Thoracic aorta (tissue), 2 donors: ENCODE measurements around the gene ASCC2. TPM values are rescaled to one million over a fixed set of nuclear protein-coding genes. Genes with fewer than 3 reads are reported as not detected.
"Not testable (repeated sequence)": the region's sequence is repeated elsewhere in the genome, so short reads cannot be mapped to it uniquely, and the experiment has no call there.

Experiments
- ATAC-seq: fragments of 150-250 bp; one replicate; pipeline ENCODE4 v1.8.0; 2017; ENCODE audit warnings: low read depth; ENCODE audit not compliant: insufficient number of reproducible peaks, low FRiP score
- DNase-seq: peaks from one replicate; pipeline ENCODE4 v3.0.0-alpha.2; 2020; ENCODE audit warnings: low spot score
- H3K27ac ChIP-seq, 2 donors: fragments of 200-600 bp; sonication (generic); 1 replicate in 1 of 2; 2 replicates in 1 of 2; pipeline ENCODE4 v1.5.1; 2016; ENCODE audit warnings: mild to moderate bottlenecking in 2 of 2, moderate library complexity in 2 of 2
- H3K27me3 ChIP-seq: fragments of 200-600 bp; sonication (generic); replicated peaks from 2 replicates; pipeline ENCODE4 v1.6.0; 2016; ENCODE audit warnings: mild to moderate bottlenecking; ENCODE audit not compliant: insufficient read depth
- H3K36me3 ChIP-seq: fragments of 200-600 bp; sonication (generic); one replicate; pipeline ENCODE4 v1.5.1; 2016
- H3K4me1 ChIP-seq, 2 donors: fragments of 200-600 bp; sonication (generic); 1 replicate in 1 of 2; 2 replicates in 1 of 2; pipeline versions ENCODE4 v1.5.1 to v1.6.0; 2016; ENCODE audit warnings: low read depth in 2 of 2, mild to moderate bottlenecking in 1 of 2; ENCODE audit not compliant: control insufficient read depth in 1 of 2
- H3K4me3 ChIP-seq: fragments of 200-600 bp; sonication (generic); 2 replicates; pipeline ENCODE4 v1.5.1; 2016; ENCODE audit warnings: mild to moderate bottlenecking
- H3K9me3 ChIP-seq: fragments of 200-600 bp; sonication (generic); 2 replicates; pipeline ENCODE4 v1.5.1; 2016
- total RNA-seq, 2 donors: library from RNA; depleted of rRNA; stranded (reverse); fragments of >200 nt; gene quantifications; one replicate each; pipeline versions ENCODE4 v1.1.0 to v1.2.3, GENCODE V29; 2016
- TF ChIP-seq, protein P1 (sequence below): fragments of 200-600 bp; sonication (generic); IDR thresholded peaks from one replicate; pipeline ENCODE4 v1.5.1; 2019; ENCODE audit warnings: antibody characterized with exemption

The ASCC2 gene
- total RNA-seq, 2 donors from 2014 or later, result 31.0 to 41.8 TPM

DNA sequence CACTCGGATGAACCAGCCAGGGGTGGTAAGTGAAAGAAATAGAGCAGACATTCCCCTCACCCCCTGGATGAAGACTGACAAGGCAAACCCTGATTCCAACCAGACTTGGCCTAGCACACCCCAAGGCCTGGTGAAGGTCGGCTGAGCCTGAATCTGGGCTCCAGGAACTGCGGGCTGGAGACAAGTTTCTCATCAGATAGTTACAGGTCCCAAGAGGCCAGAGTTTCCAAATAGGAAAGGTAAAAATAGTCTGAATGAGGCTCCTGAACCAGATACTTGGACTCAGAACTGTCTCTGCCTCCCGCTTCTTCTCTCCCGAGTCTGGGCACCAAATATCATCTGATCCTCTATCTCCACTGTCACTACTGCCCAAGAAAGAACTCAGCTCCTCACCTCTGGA lies 79.1 kb downstream of the ASCC2 start:
- H3K4me3 ChIP-seq, result no peak overlapping the region
- ATAC-seq (no peak), DNase-seq (no peak)
- no peaks in the 10 kb centered on the region for H3K27me3 ChIP-seq
- no peaks in the 10 kb centered on the region for H3K9me3 ChIP-seq
- H3K27ac ChIP-seq, result no peak overlapping the region
- TF ChIP-seq, protein P1, sequence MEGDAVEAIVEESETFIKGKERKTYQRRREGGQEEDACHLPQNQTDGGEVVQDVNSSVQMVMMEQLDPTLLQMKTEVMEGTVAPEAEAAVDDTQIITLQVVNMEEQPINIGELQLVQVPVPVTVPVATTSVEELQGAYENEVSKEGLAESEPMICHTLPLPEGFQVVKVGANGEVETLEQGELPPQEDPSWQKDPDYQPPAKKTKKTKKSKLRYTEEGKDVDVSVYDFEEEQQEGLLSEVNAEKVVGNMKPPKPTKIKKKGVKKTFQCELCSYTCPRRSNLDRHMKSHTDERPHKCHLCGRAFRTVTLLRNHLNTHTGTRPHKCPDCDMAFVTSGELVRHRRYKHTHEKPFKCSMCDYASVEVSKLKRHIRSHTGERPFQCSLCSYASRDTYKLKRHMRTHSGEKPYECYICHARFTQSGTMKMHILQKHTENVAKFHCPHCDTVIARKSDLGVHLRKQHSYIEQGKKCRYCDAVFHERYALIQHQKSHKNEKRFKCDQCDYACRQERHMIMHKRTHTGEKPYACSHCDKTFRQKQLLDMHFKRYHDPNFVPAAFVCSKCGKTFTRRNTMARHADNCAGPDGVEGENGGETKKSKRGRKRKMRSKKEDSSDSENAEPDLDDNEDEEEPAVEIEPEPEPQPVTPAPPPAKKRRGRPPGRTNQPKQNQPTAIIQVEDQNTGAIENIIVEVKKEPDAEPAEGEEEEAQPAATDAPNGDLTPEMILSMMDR, result no peak
- peaks cover 3% of the 10 kb centered on the region for H3K36me3 ChIP-seq
- H3K4me1 ChIP-seq, result no peaks in the 10 kb centered on the region

DNA sequence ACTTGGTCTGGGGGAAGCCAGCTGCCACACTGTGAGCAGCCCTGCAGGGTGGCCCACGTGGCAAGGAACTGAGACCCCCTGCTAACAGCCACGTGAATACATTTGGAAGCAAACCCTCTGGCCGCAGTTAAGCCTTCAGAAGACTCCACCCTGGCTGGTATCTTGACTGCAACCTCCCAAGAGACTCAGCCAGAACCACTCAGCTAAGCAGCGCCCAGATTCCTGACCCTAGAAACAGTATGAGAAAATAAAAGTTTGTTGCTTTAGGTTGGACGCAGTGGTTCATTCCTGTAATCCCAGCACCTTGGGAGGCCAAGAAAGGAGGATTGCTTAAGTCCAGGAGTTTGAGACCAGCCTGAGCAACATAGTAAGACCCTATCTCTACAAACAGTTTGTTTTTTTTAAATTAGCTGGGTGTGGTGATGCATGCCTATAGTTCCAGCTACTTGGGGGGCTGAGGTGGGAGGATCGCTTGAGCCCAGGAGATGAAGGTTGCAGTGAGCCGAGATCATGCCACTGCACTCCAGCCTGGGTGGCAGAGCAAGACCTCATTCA lies 79.9 kb downstream of the ASCC2 start:
- Histone ChIP-seq H3K27me3 (no peaks in the 10 kb centered on the region), H3K9me3 (no peaks in the 10 kb centered on the region), H3K4me1 (no peaks in the 10 kb centered on the region), H3K27ac (no peak overlapping the region), H3K36me3 (peaks cover 3% of the 10 kb centered on the region), H3K4me3 (no peak overlapping the region)
- ATAC-seq, result no peak
- DNase-seq, result no peak
- TF ChIP-seq, protein P1, result no peak

DNA sequence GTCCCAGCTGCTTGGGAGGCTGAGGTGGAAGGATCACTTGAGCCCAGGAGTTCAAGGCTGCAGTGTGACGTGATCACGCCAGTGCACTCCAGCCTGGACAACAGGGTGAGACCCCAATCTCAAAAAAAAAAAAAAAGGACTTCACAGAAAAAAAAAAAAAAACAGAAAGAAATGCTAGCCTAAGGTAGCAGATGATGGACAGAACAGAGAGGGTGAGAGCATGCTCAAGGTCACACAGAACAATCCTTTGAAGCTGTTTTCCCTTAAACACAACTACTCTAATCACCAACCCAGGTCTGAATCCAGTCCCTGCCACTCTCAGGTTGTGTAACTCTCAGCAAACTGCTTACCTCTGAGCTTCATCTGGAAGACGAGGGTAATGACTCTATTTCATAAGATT lies 81.0 kb downstream of the ASCC2 start:
- Histone ChIP-seq H3K27ac (no peak overlapping the region), H3K27me3 (no peaks in the 10 kb centered on the region), H3K36me3 (peaks cover 3% of the 10 kb centered on the region), H3K9me3 (no peaks in the 10 kb centered on the region), H3K4me3 (no peak overlapping the region), H3K4me1 (no peaks in the 10 kb centered on the region)
- TF ChIP-seq, protein P1, result no peak
- DNase-seq, result no peak
- no peak for ATAC-seq

DNA sequence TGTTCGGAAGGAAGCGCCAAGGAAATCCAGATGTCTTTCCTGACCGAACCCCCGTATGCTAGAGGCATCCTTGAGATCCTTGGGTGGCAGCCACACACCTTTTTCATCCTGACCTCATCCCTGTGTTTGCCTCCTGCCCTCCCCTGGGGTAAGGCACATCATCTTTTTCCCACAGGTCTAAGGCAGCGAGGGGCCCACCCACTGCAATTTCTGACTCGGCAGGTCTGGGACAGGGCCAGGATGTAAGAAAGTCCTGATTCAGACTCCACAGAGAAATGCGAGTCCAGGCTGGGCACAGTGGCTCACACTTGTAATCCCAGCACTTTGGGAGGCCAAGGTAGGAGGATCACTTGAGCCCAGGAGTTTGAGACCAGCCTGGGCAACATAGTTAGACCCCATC lies 81.7 kb downstream of the ASCC2 start:
- TF ChIP-seq, protein P1, result no peak
- no peak overlapping the region for H3K4me3 ChIP-seq
- DNase-seq, result no peak
- no peaks in the 10 kb centered on the region for H3K27me3 ChIP-seq
- no peaks in the 10 kb centered on the region for H3K9me3 ChIP-seq
- no peaks in the 10 kb centered on the region for H3K4me1 ChIP-seq
- H3K36me3 ChIP-seq, result peaks cover 3% of the 10 kb centered on the region
- ATAC-seq, result no peak
- H3K27ac ChIP-seq, result no peak overlapping the region

DNA sequence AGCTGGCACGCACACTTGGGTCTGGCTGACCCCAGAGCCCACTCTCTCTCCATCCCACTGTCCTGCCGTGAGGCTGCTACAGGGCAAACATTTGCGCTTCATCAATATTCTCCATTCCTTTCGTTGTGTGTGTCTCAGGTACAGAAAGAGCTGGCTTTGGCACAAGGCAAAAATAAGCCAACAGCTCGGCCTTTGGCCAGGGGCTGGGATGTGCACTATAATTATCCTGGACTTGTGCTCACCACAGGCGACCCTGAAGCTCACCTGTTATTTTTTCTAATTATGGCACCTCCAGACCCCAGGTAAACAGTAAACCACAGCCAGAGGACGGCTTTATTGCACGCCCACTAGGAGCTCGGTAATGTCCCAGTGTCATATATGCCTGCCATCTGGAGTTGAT lies 82.2 kb downstream of the ASCC2 start:
- Histone ChIP-seq H3K36me3 (peaks cover 3% of the 10 kb centered on the region), H3K9me3 (no peaks in the 10 kb centered on the region), H3K27me3 (no peaks in the 10 kb centered on the region), H3K27ac (no peak overlapping the region), H3K4me1 (no peaks in the 10 kb centered on the region), H3K4me3 (no peak overlapping the region)
- TF ChIP-seq, protein P1, result no peak
- DNase-seq (no peak), ATAC-seq (no peak)

DNA sequence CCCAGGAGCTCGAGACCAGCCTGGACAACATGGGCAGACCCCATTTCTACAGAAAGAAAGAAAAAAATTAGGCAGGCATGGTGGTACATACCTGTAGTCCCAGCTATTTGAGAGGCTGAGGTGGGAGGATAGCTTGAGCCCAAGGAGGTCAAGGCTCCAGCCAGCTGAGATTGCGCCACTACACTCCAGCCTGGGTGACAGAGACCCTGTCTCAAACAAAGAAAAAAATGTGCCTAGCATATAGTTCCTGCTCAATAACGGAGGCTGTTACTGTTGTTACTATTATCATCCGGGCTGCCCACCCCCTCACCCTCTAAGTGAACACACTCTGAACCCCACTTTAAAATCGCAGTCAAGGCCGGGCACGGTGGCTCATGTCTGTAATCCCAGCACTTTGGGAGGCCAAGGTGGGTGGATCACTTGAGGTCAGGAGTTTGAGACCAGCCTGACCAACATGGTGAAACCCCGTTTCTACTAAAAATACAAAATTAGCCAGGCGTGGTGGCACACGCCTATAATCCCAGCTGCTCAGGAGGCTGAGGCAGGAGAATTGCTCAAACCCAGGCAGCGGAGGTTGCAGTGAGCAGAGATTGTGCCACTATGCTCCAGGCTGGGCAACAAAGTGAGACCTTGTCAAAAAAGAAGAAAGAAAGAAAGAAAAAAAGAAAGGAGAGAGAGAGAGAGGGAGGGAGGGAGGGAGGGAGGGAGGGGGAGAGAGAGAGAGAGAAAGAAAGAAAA lies 83.2 kb downstream of the ASCC2 start:
- not testable (repeated sequence) for H3K9me3 ChIP-seq, ATAC-seq

More for the DNA sequence above, 83.2 kb downstream of the ASCC2 start:
- not testable (repeated sequence) for H3K4me1 ChIP-seq, H3K36me3 ChIP-seq, H3K4me3 ChIP-seq, H3K27ac ChIP-seq, DNase-seq, H3K27me3 ChIP-seq
